Neural progenitor cell (in vitro differentiated cells): ENCODE measurements around the gene ACTL10. TPM values are rescaled to one million over a fixed set of nuclear protein-coding genes. Genes with fewer than 3 reads are reported as not detected.

Experiments
- DNase-seq: peaks from one replicate; pipeline ENCODE4 v3.0.0-alpha.2; 2016; ENCODE audit warnings: low spot score
- H2AFZ ChIP-seq: fragments of 200-600 bp; sonication (generic); replicated peaks from 2 replicates; pipeline ENCODE4 v1.6.1; 2016; ENCODE audit warnings: antibody characterized with exemption
- H3F3A ChIP-seq: fragments of 200-600 bp; sonication (generic); 2 replicates; pipeline ENCODE4 v1.6.1; 2016; ENCODE audit warnings: antibody characterized with exemption, low read depth
- H3K27ac ChIP-seq: fragments of 200-600 bp; sonication (generic); 2 replicates; pipeline ENCODE4 v1.5.1; 2016; ENCODE audit warnings: mild to moderate bottlenecking
- H3K27me3 ChIP-seq: fragments of 200-600 bp; sonication (generic); 2 replicates; pipeline ENCODE4 v1.6.1; 2016; ENCODE audit warnings: mild to moderate bottlenecking, moderate library complexity
- H3K36me3 ChIP-seq: fragments of 200-600 bp; sonication (generic); 2 replicates; pipeline ENCODE4 v1.5.1; 2016
- H3K4me1 ChIP-seq: fragments of 200-600 bp; sonication (generic); 2 replicates; pipeline ENCODE4 v1.6.1; 2016; ENCODE audit warnings: mixed run types
- H3K4me2 ChIP-seq: fragments of 200-600 bp; sonication (generic); 2 replicates; pipeline ENCODE4 v1.6.1; 2016
- H3K4me3 ChIP-seq: fragments of 200-600 bp; sonication (generic); 2 replicates; pipeline ENCODE4 v1.5.1; 2016
- H3K79me2 ChIP-seq: fragments of 200-600 bp; sonication (generic); 2 replicates; pipeline ENCODE4 v1.6.1; 2016; ENCODE audit warnings: low read depth
- H3K9ac ChIP-seq: fragments of 200-600 bp; sonication (generic); 2 replicates; pipeline ENCODE4 v1.6.1; 2016
- H3K9me3 ChIP-seq: fragments of 200-600 bp; sonication (generic); 2 replicates; pipeline ENCODE4 v1.5.1; 2016; ENCODE audit warnings: low read depth
- H4K20me1 ChIP-seq: fragments of 200-600 bp; sonication (generic); 2 replicates; pipeline ENCODE4 v1.6.1; 2016; ENCODE audit warnings: low read depth
- H3K27ac Mint-ChIP-seq: 3 replicates; pipeline ENCODE4 v1.8.0; 2021; ENCODE audit warnings: mixed read lengths
- H3K27me3 Mint-ChIP-seq: 2 replicates; pipeline ENCODE4 v1.8.0; 2022; ENCODE audit warnings: low read depth, mild to moderate bottlenecking, inconsistent platforms, moderate library complexity, mixed read lengths; ENCODE audit not compliant: insufficient read depth
- H3K36me3 Mint-ChIP-seq: 3 replicates; pipeline ENCODE4 v1.8.0; 2021; ENCODE audit warnings: mixed read lengths
- H3K4me1 Mint-ChIP-seq: 3 replicates; pipeline ENCODE4 v1.8.0; 2021; ENCODE audit warnings: mixed read lengths
- H3K4me3 Mint-ChIP-seq: 3 replicates; pipeline ENCODE4 v1.8.0; 2021; ENCODE audit warnings: mild to moderate bottlenecking, moderate library complexity, mixed read lengths
- H3K9me3 Mint-ChIP-seq: 3 replicates; pipeline ENCODE4 v1.8.0; 2020; ENCODE audit warnings: mixed read lengths
- EZH2 ChIP-seq: fragments of 200-600 bp; sonication (generic); IDR thresholded peaks from 2 replicates; pipeline ENCODE4 v1.6.1; 2017; ENCODE audit warnings: antibody characterized with exemption, mild to moderate bottlenecking, moderate library complexity
- EZH2phosphoT487 ChIP-seq: fragments of 200-600 bp; sonication (generic); IDR thresholded peaks from 2 replicates; pipeline ENCODE4 v1.6.1; 2017; ENCODE audit warnings: antibody characterized with exemption
- total RNA-seq: library from RNA; depleted of rRNA; stranded (reverse); fragments of >200 nt; gene quantifications from 2 replicates; pipeline ENCODE4 v1.2.3, GENCODE V29; 2015; ENCODE audit warnings: low replicate concordance
- TF ChIP-seq, protein P1 (sequence below): fragments of 200-600 bp; sonication (generic); IDR thresholded peaks from 2 replicates; pipeline ENCODE4 v1.5.1; 2017; ENCODE audit warnings: antibody characterized with exemption, mild to moderate bottlenecking

The ACTL10 gene
- total RNA-seq, 1 donor from 2014 or later = not detected

DNA sequence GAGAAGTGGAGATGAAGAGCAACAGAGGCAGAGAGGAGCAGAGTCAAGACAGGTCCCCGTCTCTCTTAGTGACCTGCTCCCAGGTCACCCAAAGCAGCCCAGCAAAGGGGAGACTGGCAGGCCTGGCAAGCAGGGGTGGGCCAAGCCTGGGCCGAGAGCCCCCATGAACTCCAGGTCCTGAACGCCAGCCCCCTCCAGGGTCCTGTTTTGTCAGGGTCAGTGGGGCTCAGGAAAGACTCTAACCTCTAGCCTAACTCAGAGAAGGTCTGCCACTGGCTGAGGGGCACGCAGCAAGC lies 6.3 kb downstream of the ACTL10 start:
- H3K9me3 Mint-ChIP-seq = no peaks in the 10 kb centered on the region
- DNase-seq = no peak

DNA sequence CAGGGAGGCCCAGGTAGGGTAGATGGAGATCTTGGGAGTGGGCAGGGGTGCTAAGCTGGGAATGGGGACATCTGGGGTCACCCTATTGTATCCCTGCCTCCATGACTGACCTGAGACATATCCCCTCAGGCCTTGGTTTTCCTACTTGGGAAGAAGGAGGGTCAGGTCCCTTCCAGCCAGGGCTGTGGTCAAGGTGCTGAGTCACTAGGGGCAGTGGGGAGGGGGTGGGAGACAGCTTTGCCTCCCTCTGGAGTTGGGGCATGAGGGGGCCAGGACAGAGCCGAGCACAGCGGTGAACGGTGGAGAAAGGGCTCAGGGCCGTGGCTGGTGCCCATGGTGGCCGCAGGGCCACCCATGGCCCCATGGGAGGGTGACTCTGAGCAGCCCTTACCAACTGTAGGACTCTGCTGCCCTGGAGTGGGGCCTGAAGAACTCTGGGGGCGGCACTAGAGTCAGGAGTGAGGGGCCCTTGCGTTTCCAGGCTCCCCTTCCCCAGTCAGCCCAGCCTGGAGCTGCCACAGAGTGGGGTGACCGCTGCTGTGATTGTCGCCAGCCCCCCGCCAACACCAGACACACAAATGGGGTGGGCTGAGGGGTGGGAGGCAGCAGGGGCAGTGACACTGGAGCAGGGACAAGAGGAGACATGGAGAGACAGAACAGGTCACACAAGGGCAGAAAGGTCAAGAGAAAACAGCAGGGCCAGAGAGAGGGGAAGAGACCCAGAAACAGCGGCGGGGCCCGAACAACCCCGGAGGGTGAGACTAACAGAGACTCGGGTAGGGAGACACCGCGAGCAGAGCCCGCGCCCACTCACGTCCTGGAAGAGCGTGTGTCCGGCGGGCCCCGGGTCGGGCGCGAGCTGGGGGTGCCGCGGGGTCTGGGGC lies 6.9 kb downstream of the ACTL10 start:
- Histone ChIP-seq H3K79me2 (no peaks in the 10 kb centered on the region), H3K36me3 (no peaks in the 10 kb centered on the region), H3K4me3 (peak overlapping the region; percentile 74), H3K27me3 (no peaks in the 10 kb centered on the region), H3K9ac (peak overlapping the region; percentile 55), H3K27ac (no peak overlapping the region), H3K4me2 (peak overlapping the region; percentile 97), H3K4me1 (peaks cover 23% of the 10 kb centered on the region), H2AFZ (peak overlapping the region; percentile 56), H4K20me1 (peaks cover 40% of the 10 kb centered on the region), H3F3A (peaks cover 27% of the 10 kb centered on the region), H3K9me3 (no peaks in the 10 kb centered on the region)
- no peak for TF ChIP-seq EZH2
- TF ChIP-seq EZH2phosphoT487 = no peak
- TF ChIP-seq, protein P1, sequence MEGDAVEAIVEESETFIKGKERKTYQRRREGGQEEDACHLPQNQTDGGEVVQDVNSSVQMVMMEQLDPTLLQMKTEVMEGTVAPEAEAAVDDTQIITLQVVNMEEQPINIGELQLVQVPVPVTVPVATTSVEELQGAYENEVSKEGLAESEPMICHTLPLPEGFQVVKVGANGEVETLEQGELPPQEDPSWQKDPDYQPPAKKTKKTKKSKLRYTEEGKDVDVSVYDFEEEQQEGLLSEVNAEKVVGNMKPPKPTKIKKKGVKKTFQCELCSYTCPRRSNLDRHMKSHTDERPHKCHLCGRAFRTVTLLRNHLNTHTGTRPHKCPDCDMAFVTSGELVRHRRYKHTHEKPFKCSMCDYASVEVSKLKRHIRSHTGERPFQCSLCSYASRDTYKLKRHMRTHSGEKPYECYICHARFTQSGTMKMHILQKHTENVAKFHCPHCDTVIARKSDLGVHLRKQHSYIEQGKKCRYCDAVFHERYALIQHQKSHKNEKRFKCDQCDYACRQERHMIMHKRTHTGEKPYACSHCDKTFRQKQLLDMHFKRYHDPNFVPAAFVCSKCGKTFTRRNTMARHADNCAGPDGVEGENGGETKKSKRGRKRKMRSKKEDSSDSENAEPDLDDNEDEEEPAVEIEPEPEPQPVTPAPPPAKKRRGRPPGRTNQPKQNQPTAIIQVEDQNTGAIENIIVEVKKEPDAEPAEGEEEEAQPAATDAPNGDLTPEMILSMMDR = no peak
- peaks cover 36% of the 10 kb centered on the region for H3K4me1 Mint-ChIP-seq
- no peak for DNase-seq
- no peaks in the 10 kb centered on the region for H3K9me3 Mint-ChIP-seq
- peaks cover 12% of the 10 kb centered on the region for H3K36me3 Mint-ChIP-seq
- H3K27me3 Mint-ChIP-seq = peaks cover 8% of the 10 kb centered on the region
- H3K4me3 Mint-ChIP-seq = peak overlapping the region; percentile 87
- H3K27ac Mint-ChIP-seq = no peak overlapping the region

More for the DNA sequence above, 6.3 kb downstream of the ACTL10 start:
- Histone ChIP-seq H3K79me2 (no peaks in the 10 kb centered on the region), H3K4me3 (peak overlapping the region; percentile 74), H3K27ac (no peak overlapping the region), H3K27me3 (no peaks in the 10 kb centered on the region), H3K9me3 (no peaks in the 10 kb centered on the region), H3K4me1 (peaks cover 23% of the 10 kb centered on the region), H3F3A (peaks cover 27% of the 10 kb centered on the region), H2AFZ (no peak overlapping the region), H3K9ac (no peak overlapping the region), H4K20me1 (peaks cover 36% of the 10 kb centered on the region), H3K4me2 (peak overlapping the region; percentile 97), H3K36me3 (no peaks in the 10 kb centered on the region)
- TF ChIP-seq EZH2phosphoT487 (no peak), EZH2 (no peak)
- TF ChIP-seq, protein P1 = no peak
- peaks cover 8% of the 10 kb centered on the region for H3K27me3 Mint-ChIP-seq
- H3K27ac Mint-ChIP-seq = peak overlapping the region; percentile 14
- peaks cover 16% of the 10 kb centered on the region for H3K36me3 Mint-ChIP-seq
- peaks cover 36% of the 10 kb centered on the region for H3K4me1 Mint-ChIP-seq
- peak overlapping the region; percentile 87 for H3K4me3 Mint-ChIP-seq

DNA sequence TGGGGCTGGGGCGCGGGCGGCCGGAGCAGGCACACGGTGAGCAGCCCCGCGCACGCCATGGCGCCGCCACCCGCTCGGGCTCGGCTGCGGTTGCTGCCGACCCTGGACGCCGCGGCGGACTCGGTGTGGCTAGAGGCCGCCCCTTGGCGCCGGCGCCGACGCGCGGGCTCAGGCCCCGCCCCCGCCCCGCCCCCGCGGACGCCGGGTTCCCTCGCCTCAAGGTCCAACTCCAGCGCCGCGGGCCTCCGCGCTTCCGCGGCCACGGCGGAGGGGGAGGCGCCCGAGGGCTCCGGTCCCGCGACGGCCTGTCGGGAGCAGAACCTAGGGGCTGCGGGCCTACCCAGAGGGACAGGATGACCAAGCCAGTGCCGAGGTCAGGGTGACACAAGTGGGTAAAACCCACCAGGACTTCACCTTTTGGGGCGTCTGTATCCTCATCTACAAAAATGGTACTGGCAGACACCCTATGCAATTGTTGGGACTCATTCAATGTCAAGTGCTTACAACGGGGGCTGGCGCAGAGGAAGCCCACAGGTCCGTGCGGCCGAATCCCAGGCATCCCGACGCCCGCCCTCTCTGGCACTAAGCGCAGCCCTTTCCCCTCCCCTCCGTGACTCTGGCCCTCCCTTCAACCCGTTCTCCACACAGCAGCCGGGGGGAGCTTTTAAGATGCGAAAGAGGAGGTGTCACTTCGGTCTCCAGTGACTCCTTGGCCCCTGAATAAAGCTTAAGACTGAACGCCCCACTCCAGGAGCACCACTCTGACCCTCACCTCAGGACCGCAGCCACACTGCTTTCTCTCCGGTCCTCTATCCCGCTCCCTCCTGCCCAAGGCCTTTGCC lies 7.8 kb downstream of the ACTL10 start, which contains the start of gene NECAB3:
Gene NECAB3, minus strand, starts transcription at position 135 of the 842 bp plus-strand sequence. Its CDS starts 76 bp downstream, at position 59.
- Histone ChIP-seq H3K4me1 (peaks cover 23% of the 10 kb centered on the region), H3F3A (peaks cover 27% of the 10 kb centered on the region), H3K4me3 (peak within 1 kb of the TSS; percentile 74), H3K9ac (peak within 1 kb of the TSS; percentile 55), H3K27ac (no peak within 1 kb of the TSS), H2AFZ (peak within 1 kb of the TSS; percentile 56), H3K79me2 (no peaks in the 10 kb centered on the region), H3K9me3 (no peaks in the 10 kb centered on the region), H3K27me3 (no peaks in the 10 kb centered on the region), H4K20me1 (peaks cover 45% of the 10 kb centered on the region), H3K36me3 (no peaks in the 10 kb centered on the region), H3K4me2 (peak within 1 kb of the TSS; percentile 97)
- peaks cover 8% of the 10 kb centered on the region for H3K27me3 Mint-ChIP-seq
- peaks cover 40% of the 10 kb centered on the region for H3K4me1 Mint-ChIP-seq
- H3K27ac Mint-ChIP-seq = peak within 1 kb of the TSS; percentile 62
- no peaks in the 10 kb centered on the region for H3K9me3 Mint-ChIP-seq
- TF ChIP-seq, protein P1 = no peak
- TF ChIP-seq EZH2 (no peak), EZH2phosphoT487 (no peak)
- H3K4me3 Mint-ChIP-seq = peak within 1 kb of the TSS; percentile 87
- DNase-seq = peak; percentile 94
- peaks cover 13% of the 10 kb centered on the region for H3K36me3 Mint-ChIP-seq
